ENCODE measurements around the gene TMEM183A.

GRCh38 chr1:202994756-202995155 lies 12.4 kb upstream of the TMEM183A start:
- TF ChIP-seq YY1 (IDR thresholded peaks at IDR 0.05; ENCODE audit: extremely low read depth, insufficient replicate concordance, low read depth, low read length) = no peak
- TF ChIP-seq TCF7L2 (IDR thresholded peaks at IDR 0.05; ENCODE audit: borderline replicate concordance, extremely low read depth, insufficient read depth, insufficient read length) = no peak
- TF ChIP-seq CTCF (IDR thresholded peaks at IDR 0.05 in 2 of 3, conservative IDR thresholded peaks at IDR 0.05 in 1 of 3; ENCODE audit: borderline replicate concordance in 1 of 3, insufficient read depth in 1 of 3, low read depth in 2 of 3, low read length in 2 of 3) = no peak
- no peak for TF ChIP-seq POLR2A (IDR thresholded peaks at IDR 0.05; ENCODE audit: borderline replicate concordance, extremely low read depth, insufficient read depth, insufficient read length)
- no peak for TF ChIP-seq ZNF274 (IDR thresholded peaks at IDR 0.05; ENCODE audit: low read depth, low read length)
- no peak for TF ChIP-seq MAX (IDR thresholded peaks at IDR 0.05)
- no peak for TF ChIP-seq EZH2 (IDR thresholded peaks at IDR 0.05)
- no peak for TF ChIP-seq REST (IDR thresholded peaks at IDR 0.05; ENCODE audit: low read depth)
